GM06990 (cell line): ENCODE results near the gene BCL2L14.
"Not testable (repeated sequence)": the region's sequence is repeated elsewhere in the genome, so short reads cannot be mapped to it uniquely, and the experiment has no call there.

Experiments used
- DNase-seq: peaks from one replicate; pipeline ENCODE4 v3.0.0-alpha.2; 2011; ENCODE audit not compliant: insufficient read length; ENCODE audit errors: extremely low read depth
- H3K27me3 ChIP-seq: replicated peaks from 2 replicates; pipeline ENCODE4 v1.6.0; 2011; ENCODE audit warnings: low read length; ENCODE audit not compliant: control insufficient read depth, insufficient read depth
- H3K36me3 ChIP-seq: 2 replicates; pipeline ENCODE4 v1.5.1; 2011; ENCODE audit warnings: low read length; ENCODE audit not compliant: control insufficient read depth, insufficient read depth
- H3K4me3 ChIP-seq: replicated peaks from 2 replicates; pipeline ENCODE4 v1.5.1; 2011; ENCODE audit warnings: low read depth, mild to moderate bottlenecking, control low read depth, low read length
- TF ChIP-seq, protein P1 (sequence below): IDR thresholded peaks from 2 replicates; pipeline ENCODE4 v1.5.1; 2011; ENCODE audit warnings: low read length, control low read depth, mild to moderate bottlenecking, inconsistent platforms; ENCODE audit not compliant: insufficient read depth, poor library complexity, severe bottlenecking

The BCL2L14 gene

DNA sequence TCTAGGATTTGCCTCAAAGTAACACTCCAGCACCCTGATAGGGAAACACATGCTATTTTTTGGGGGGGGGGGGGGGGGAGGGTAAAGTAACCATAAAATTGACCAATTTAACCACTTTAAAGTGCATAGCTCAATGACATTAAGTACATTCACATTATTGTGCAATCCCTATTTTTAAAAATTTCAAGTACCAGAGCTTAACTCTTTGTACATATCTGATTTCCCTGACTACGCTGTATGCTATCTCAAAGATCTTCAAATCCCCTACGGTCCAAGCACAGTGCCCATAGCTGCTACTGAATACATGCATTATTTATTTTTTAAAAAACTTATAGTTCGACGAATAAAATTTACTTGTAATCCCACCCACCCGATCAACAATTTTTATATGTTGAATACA lies 63.0 kb downstream of the BCL2L14 start:
- no peak for DNase-seq
- Histone ChIP-seq H3K27me3 (no peaks in the 10 kb centered on the region), H3K4me3 (no peak overlapping the region), H3K36me3 (no peaks in the 10 kb centered on the region; the same call in 1 of the 2 replicates)
- TF ChIP-seq, protein P1, sequence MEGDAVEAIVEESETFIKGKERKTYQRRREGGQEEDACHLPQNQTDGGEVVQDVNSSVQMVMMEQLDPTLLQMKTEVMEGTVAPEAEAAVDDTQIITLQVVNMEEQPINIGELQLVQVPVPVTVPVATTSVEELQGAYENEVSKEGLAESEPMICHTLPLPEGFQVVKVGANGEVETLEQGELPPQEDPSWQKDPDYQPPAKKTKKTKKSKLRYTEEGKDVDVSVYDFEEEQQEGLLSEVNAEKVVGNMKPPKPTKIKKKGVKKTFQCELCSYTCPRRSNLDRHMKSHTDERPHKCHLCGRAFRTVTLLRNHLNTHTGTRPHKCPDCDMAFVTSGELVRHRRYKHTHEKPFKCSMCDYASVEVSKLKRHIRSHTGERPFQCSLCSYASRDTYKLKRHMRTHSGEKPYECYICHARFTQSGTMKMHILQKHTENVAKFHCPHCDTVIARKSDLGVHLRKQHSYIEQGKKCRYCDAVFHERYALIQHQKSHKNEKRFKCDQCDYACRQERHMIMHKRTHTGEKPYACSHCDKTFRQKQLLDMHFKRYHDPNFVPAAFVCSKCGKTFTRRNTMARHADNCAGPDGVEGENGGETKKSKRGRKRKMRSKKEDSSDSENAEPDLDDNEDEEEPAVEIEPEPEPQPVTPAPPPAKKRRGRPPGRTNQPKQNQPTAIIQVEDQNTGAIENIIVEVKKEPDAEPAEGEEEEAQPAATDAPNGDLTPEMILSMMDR: no peak

DNA sequence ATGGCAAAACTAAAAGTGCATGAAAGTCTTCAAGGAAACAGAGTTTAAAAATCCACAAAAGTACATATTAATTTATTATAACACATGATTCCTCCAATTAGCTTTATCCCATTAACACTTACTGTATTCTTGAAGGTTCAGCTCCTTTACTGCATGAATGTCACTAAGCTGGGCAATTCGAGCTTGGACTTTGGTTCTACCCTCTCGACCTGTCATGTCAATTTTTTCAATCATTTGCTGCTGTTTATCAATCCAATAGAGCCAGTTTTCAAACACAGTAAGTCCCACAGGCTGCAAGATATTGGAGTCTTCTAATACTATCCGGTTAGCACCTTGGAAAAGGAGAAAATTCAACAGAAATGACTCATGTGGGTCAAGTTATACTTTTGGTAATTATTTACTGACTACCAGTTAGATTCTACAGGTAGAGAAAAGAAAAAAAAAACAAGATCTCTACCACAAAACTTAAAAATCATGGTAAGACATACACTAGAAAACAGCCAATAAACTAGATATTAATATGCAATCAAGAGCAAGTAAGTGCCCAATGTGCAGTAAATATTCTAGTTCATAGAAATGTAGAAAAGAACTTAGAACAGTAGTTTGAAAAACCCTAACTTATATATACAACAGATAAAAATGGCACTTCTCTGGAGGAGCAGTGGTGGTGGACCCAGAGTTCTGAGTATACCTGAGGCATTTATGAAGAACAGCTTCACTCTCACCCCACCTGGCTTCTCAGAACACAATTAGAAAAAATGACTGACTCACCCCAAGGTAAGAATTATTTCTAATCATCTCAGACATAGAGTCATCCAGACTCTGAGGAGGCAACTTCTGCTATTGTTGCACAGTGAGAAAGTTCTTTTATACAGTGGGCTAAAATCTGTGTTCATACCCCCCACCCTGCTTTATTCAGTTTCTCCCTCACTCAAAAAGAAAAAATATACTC lies 67.7 kb downstream of the BCL2L14 start:
- no peaks in the 10 kb centered on the region for H3K27me3 ChIP-seq
- no peak for DNase-seq
- no peak overlapping the region for H3K4me3 ChIP-seq
- TF ChIP-seq, protein P1: no peak
- H3K36me3 ChIP-seq: no peaks in the 10 kb centered on the region

DNA sequence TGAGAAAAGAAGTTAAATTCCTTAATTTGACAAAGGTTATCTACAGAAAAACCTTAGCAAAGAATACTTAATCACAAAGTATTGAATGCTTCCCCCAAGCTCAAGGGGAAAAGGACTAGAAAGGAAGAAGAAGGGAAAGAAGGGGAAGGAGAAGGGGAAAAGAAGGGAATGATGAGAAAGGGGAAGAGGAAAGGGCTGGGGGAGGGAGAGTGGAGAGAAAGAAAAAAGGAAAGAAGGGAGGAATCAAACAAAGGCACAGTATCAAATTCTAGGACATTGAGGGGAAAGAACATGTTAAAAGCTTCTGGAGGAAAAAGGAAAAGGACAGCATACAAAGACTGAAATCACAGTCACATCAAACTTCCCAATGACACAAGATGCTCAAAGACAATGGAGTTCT lies 70.3 kb downstream of the BCL2L14 start:
- Histone ChIP-seq H3K36me3 (no peaks in the 10 kb centered on the region), H3K27me3 (no peaks in the 10 kb centered on the region), H3K4me3 (no peak overlapping the region)
- no peak for DNase-seq
- TF ChIP-seq, protein P1: no peak

DNA sequence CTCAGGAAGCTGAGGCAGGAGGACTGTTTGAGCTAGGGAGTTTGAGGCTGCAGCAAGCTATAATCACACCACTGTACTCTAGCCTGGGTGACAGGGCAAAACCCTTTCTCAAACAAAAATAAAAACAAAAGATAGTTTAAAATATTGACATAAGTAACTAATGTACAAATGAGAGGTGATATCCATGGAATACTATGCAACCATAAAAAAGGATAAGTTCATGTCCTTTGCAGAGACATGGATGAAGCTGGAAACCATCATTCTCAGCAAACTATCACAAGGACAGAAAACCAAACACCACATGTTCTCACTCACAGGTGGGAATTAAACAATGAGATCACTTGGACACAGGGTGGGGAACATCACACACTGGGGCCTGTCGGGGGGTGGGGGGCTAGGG lies 73.8 kb downstream of the BCL2L14 start:
- H3K36me3 ChIP-seq, H3K27me3 ChIP-seq, DNase-seq, H3K4me3 ChIP-seq: not testable (repeated sequence)

DNA sequence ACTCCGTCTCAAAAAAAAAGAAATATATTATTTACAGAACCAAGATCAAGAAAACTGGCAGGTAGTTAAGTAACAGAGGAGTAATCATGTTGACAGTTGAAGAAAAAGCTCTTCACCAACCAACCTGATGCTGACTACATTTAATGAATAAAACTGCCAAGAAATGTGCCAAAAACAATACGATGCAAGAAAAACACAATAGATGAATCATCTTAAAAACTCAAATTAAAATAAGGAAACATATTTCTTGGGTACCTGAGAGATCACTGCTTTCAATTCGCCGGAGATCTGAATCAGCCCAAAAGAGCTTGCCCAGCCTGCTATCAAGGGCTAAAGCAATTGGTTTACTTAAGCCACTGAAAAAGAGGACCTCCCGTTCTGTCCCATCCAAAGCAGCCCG lies 76.4 kb downstream of the BCL2L14 start:
- H3K36me3 ChIP-seq: no peaks in the 10 kb centered on the region

More for the DNA sequence above, 76.4 kb downstream of the BCL2L14 start:
- H3K4me3 ChIP-seq: no peak overlapping the region
- TF ChIP-seq, protein P1: no peak
- H3K27me3 ChIP-seq: no peaks in the 10 kb centered on the region
- DNase-seq: no peak
